Right ventricle myocardium superior (tissue), 1 donor: Measurements from ENCODE around the gene CAND2. TPM values are rescaled to one million over a fixed set of nuclear protein-coding genes. Genes with fewer than 3 reads are reported as not detected.

Source experiments
- ATAC-seq: fragments of 200-7000 bp; cut with Tn5 transposase; one replicate; pipeline ENCODE4 v1.9.1; 2020; ENCODE audit warnings: mild to moderate bottlenecking; ENCODE audit not compliant: poor library complexity
- DNase-seq: peaks from one replicate; pipeline ENCODE4 v3.0.0-alpha.2; 2020
- intact Hi-C: fragments of 100-400 bp; cut with DNase I; formaldehyde crosslinking; loops from one replicate; pipeline ENCODE4 v1.11.2; 2022
- long read RNA-seq: library from polyadenylated mRNA; unstranded; transcript quantifications from one replicate; pipeline ENCODE4 v2.0.0, GENCODE V29; 2021
- total RNA-seq: library from RNA; stranded (reverse); fragmentation: NEBNext Ultra II Directional; extraction: Animal tissue kit (Norgen Biotek cat#: 25700); gene quantifications from one replicate; pipeline ENCODE4 v1.2.1, GENCODE V29; 2021
- donor health status: DM: no; HTN: yes; CAD: no; lungs with severe emphysema.

CAND2 gene
- 61.6 TPM for total RNA-seq
- long read RNA-seq, full-length matches to known transcripts: 34 of 172 reads
- long read RNA-seq, partial matches to known transcripts: 125 of 172 reads
- long read RNA-seq, other reads (novel, unspliced or antisense): 13 of 172 reads

GRCh38 chr3:12796171-12797123, at the start of gene CAND2:
TSS of gene CAND2 (plus strand) at chr3:12796680. CDS start at chr3:12796721, 41 bp downstream.
- intact Hi-C loops: no loop called here

GRCh38 chr3:12748477-12748876, 48.0 kb upstream of the CAND2 start:
- DNase-seq (no peak), ATAC-seq (no peak)
- intact Hi-C loops: no loop called here

More at GRCh38 chr3:12796171-12797123, at the start of gene CAND2:
- DNase-seq: peak; percentile 86
- ATAC-seq: peak; percentile 91

- intact Hi-C loops: no loop called here
Measured at GRCh38 chr3:12750223-12750622, 46.3 kb upstream of the CAND2 start.

GRCh38 chr3:12750658-12751071, 45.8 kb upstream of the CAND2 start:
- ATAC-seq (no peak), DNase-seq (no peak)
- intact Hi-C loops: no loop called here

More at GRCh38 chr3:12750223-12750622, 46.3 kb upstream of the CAND2 start:
- peak; percentile 69 for DNase-seq
- peak; percentile 87 for ATAC-seq

- intact Hi-C loops: no loop called here
- peak; percentile 27 for ATAC-seq
- no peak for DNase-seq
Measured at GRCh38 chr3:12751571-12751970, 44.9 kb upstream of the CAND2 start.

GRCh38 chr3:12752102-12752501, 44.4 kb upstream of the CAND2 start:
- no peak for DNase-seq
- intact Hi-C loops: no loop called here
- no peak for ATAC-seq

GRCh38 chr3:12752809-12753208, 43.7 kb upstream of the CAND2 start:
- no peak for ATAC-seq

GRCh38 chr3:12753275-12754028, 43.0 kb upstream of the CAND2 start:
- DNase-seq (no peak), ATAC-seq (no peak)
- intact Hi-C loops: no loop called here

More at GRCh38 chr3:12752809-12753208, 43.7 kb upstream of the CAND2 start:
- intact Hi-C loops: no loop called here
- DNase-seq: no peak

GRCh38 chr3:12754313-12754712, 42.2 kb upstream of the CAND2 start:
- intact Hi-C loops: no loop called here
- ATAC-seq: no peak
- no peak for DNase-seq

GRCh38 chr3:12755754-12756153, 40.7 kb upstream of the CAND2 start:
- intact Hi-C loops: no loop called here
- ATAC-seq (no peak), DNase-seq (no peak)

- ATAC-seq: no peak
- no peak for DNase-seq
- intact Hi-C loops: no loop called here
Measured at GRCh38 chr3:12756175-12756574, 40.3 kb upstream of the CAND2 start.

- intact Hi-C loops: no loop called here
- ATAC-seq (no peak), DNase-seq (no peak)
Measured at GRCh38 chr3:12756635-12757034, 39.8 kb upstream of the CAND2 start.

- ATAC-seq (peak; percentile 76), DNase-seq (peak; percentile 64)
- intact Hi-C loops: no loop called here
Measured at GRCh38 chr3:12758025-12758781, 38.3 kb upstream of the CAND2 start.

- DNase-seq: no peak
- ATAC-seq: no peak
- intact Hi-C loops: no loop called here
Measured at GRCh38 chr3:12759097-12759679, 37.3 kb upstream of the CAND2 start, which contains the start of gene TMEM40. TSS of gene TMEM40 (minus strand) at chr3:12759259. CDS start at chr3:12749832, 9,427 bp downstream.

- no peak for DNase-seq
- intact Hi-C loops: no loop called here
- ATAC-seq: no peak
Measured at GRCh38 chr3:12759693-12760565, 36.6 kb upstream of the CAND2 start.

GRCh38 chr3:12764171-12764776, 32.2 kb upstream of the CAND2 start:
- no peak for DNase-seq
- no peak for ATAC-seq
- intact Hi-C loops: no loop called here

- DNase-seq (no peak), ATAC-seq (no peak)
- intact Hi-C loops: no loop called here
Measured at GRCh38 chr3:12766541-12766940, 29.9 kb upstream of the CAND2 start.
